GM23248 (cell line): ENCODE data around the gene ABCD2. TPM values are rescaled to one million over a fixed set of nuclear protein-coding genes. Genes with fewer than 3 reads are reported as not detected.

Experiments
- DNase-seq: peaks from one replicate; pipeline ENCODE4 v3.0.0-alpha.2; 2015
- H2AFZ ChIP-seq: fragments of 200-600 bp; sonication (generic); 2 replicates; pipeline ENCODE4 v1.6.1; 2016; ENCODE audit warnings: antibody characterized with exemption
- H3F3A ChIP-seq: fragments of 200-600 bp; sonication (generic); 2 replicates; pipeline ENCODE4 v1.6.1; 2016; ENCODE audit warnings: mild to moderate bottlenecking, antibody characterized with exemption, mixed run types; ENCODE audit not compliant: insufficient read depth
- H3K27ac ChIP-seq: fragments of 200-600 bp; sonication (generic); 2 replicates; pipeline ENCODE4 v1.5.1; 2016; ENCODE audit warnings: mild to moderate bottlenecking
- H3K27me3 ChIP-seq: fragments of 200-600 bp; sonication (generic); replicated peaks from 2 replicates; pipeline ENCODE4 v1.6.1; 2016; ENCODE audit warnings: mild to moderate bottlenecking; ENCODE audit not compliant: insufficient read depth
- H3K36me3 ChIP-seq: fragments of 200-600 bp; sonication (generic); 2 replicates; pipeline ENCODE4 v1.6.1; 2016; ENCODE audit warnings: low read depth, mild to moderate bottlenecking
- H3K4me1 ChIP-seq: fragments of 200-600 bp; sonication (generic); 2 replicates; pipeline ENCODE4 v1.6.1; 2016; ENCODE audit warnings: mild to moderate bottlenecking; ENCODE audit not compliant: insufficient read depth
- H3K4me2 ChIP-seq: fragments of 200-600 bp; sonication (generic); one replicate; pipeline ENCODE4 v1.6.1; 2016; ENCODE audit warnings: mild to moderate bottlenecking; ENCODE audit not compliant: unreplicated experiment
- H3K4me3 ChIP-seq: fragments of 200-600 bp; sonication (generic); 2 replicates; pipeline ENCODE4 v1.5.1; 2016; ENCODE audit warnings: mild to moderate bottlenecking
- H3K79me2 ChIP-seq: fragments of 200-600 bp; sonication (generic); 2 replicates; pipeline ENCODE4 v1.6.1; 2016; ENCODE audit warnings: mild to moderate bottlenecking; ENCODE audit not compliant: insufficient read depth
- H3K9ac ChIP-seq: fragments of 200-600 bp; sonication (generic); 2 replicates; pipeline ENCODE4 v1.6.1; 2016; ENCODE audit warnings: mild to moderate bottlenecking
- H3K9me2 ChIP-seq: fragments of 200-600 bp; sonication (generic); 2 replicates; pipeline ENCODE4 v1.6.1; 2016; ENCODE audit warnings: mixed run types, mild to moderate bottlenecking, moderate library complexity; ENCODE audit not compliant: insufficient read depth
- H3K9me3 ChIP-seq: fragments of 200-600 bp; sonication (generic); one replicate; pipeline ENCODE4 v1.6.1; 2017; ENCODE audit warnings: low read depth
- H4K20me1 ChIP-seq: fragments of 200-600 bp; sonication (generic); 2 replicates; pipeline ENCODE4 v1.6.0; 2016; ENCODE audit not compliant: insufficient read depth
- EZH2 ChIP-seq: fragments of 200-600 bp; sonication (generic); IDR thresholded peaks from 2 replicates; pipeline ENCODE4 v1.6.1; 2018; ENCODE audit warnings: antibody characterized with exemption, mild to moderate bottlenecking; ENCODE audit not compliant: insufficient read depth, poor library complexity, severe bottlenecking
- EZH2phosphoT487 ChIP-seq: fragments of 200-600 bp; sonication (generic); IDR thresholded peaks from 2 replicates; pipeline ENCODE4 v1.6.1; 2018; ENCODE audit warnings: antibody characterized with exemption, moderate library complexity, mild to moderate bottlenecking, low read depth; ENCODE audit not compliant: insufficient read depth
- WGBS, 2 experiments: methylation state at CpG; one replicate each; pipeline ENCODE4 v1.1.6; 2015 to 2017; ENCODE audit warnings: low lambda C conversion rate in 2 of 2, low coverage in 1 of 2; ENCODE audit errors: missing lambda C conversion rate in 2 of 2; 5-methylcytosine and 5-hydroxymethylcytosine counted together
- in situ Hi-C: fragments of 300-500 bp; cut with MboI; formaldehyde crosslinking; loops from 2 replicates; pipeline ENCODE4 v1.15.0; 2020
- polyA plus RNA-seq: library from polyadenylated mRNA; unstranded; fragments of >200 nt; fragmentation: Nextera tagmentation; extraction: Ambion mirVana; gene quantifications from 2 replicates; pipeline ENCODE4 v1.2.1, GENCODE V29; 2016
- total RNA-seq: library from RNA; depleted of rRNA; stranded (reverse); fragments of >200 nt; shearing (Covaris generic); gene quantifications from 2 replicates; pipeline ENCODE4 v1.2.3, GENCODE V29; 2014

ABCD2 gene
- total and polyA plus RNA-seq, 2 experiments from 2014 or later = 0.11 TPM; not detected in 1

GRCh38 chr12:39616666-39617065 lies 2.9 kb downstream of the ABCD2 start:
- Histone ChIP-seq H4K20me1 (no peaks in the 10 kb centered on the region), H3K9me2 (no peaks in the 10 kb centered on the region), H2AFZ (no peak overlapping the region), H3K79me2 (no peaks in the 10 kb centered on the region), H3K4me2 (no peak overlapping the region), H3F3A (peaks cover 19% of the 10 kb centered on the region), H3K9me3 (no peaks in the 10 kb centered on the region), H3K9ac (no peak overlapping the region), H3K36me3 (no peaks in the 10 kb centered on the region), H3K27ac (no peak overlapping the region), H3K4me1 (0 out of 2 replicates have a peak, but pooled peaks cover 4% of the 10 kb centered on the region), H3K4me3 (no peak overlapping the region), H3K27me3 (no peaks in the 10 kb centered on the region)
- DNase-seq = no peak
- no peak for TF ChIP-seq EZH2phosphoT487
- no peak for TF ChIP-seq EZH2
- in situ Hi-C loops = no loop called here
- WGBS, 2 experiments = 76 to 80% methylated on average over 4 of the region's 4 CpGs

GRCh38 chr12:39616251-39616650 lies 3.4 kb downstream of the ABCD2 start:
- Histone ChIP-seq H3K9ac (no peak overlapping the region), H3K9me2 (no peaks in the 10 kb centered on the region), H3K27ac (no peak overlapping the region), H4K20me1 (no peaks in the 10 kb centered on the region), H3K9me3 (no peaks in the 10 kb centered on the region), H2AFZ (no peak overlapping the region), H3K4me3 (no peak overlapping the region), H3K4me2 (no peak overlapping the region), H3K4me1 (0 out of 2 replicates have a peak, but pooled peaks cover 4% of the 10 kb centered on the region), H3K36me3 (no peaks in the 10 kb centered on the region), H3F3A (peaks cover 19% of the 10 kb centered on the region), H3K27me3 (no peaks in the 10 kb centered on the region), H3K79me2 (no peaks in the 10 kb centered on the region)
- TF ChIP-seq EZH2 = no peak
- TF ChIP-seq EZH2phosphoT487 = no peak
- WGBS, 2 experiments = 92 to 96% methylated on average over 1 of the region's 1 CpG
- in situ Hi-C loops = no loop called here
- DNase-seq = no peak

GRCh38 chr12:39613525-39613924 lies 6.1 kb downstream of the ABCD2 start:
- no peaks in the 10 kb centered on the region for H3K9me2 ChIP-seq
- H3K4me3 ChIP-seq = no peak overlapping the region
- H3K9me3 ChIP-seq = no peaks in the 10 kb centered on the region
- H3F3A ChIP-seq = no peaks in the 10 kb centered on the region; the same call in 1 of the 2 replicates
- no peak for TF ChIP-seq EZH2
- no peak for TF ChIP-seq EZH2phosphoT487
- no peak overlapping the region for H3K27ac ChIP-seq
- no peaks in the 10 kb centered on the region for H3K36me3 ChIP-seq
- H4K20me1 ChIP-seq = no peaks in the 10 kb centered on the region
- no peak overlapping the region for H3K9ac ChIP-seq
- no peaks in the 10 kb centered on the region for H3K4me1 ChIP-seq
- no peak overlapping the region for H2AFZ ChIP-seq
- no peaks in the 10 kb centered on the region for H3K79me2 ChIP-seq
- no peak for DNase-seq
- 89 to 98% methylated on average over 2 of the region's 2 CpGs for WGBS, 2 experiments
- H3K27me3 ChIP-seq = no peaks in the 10 kb centered on the region
- no peak overlapping the region for H3K4me2 ChIP-seq
- in situ Hi-C loops = no loop called here

GRCh38 chr12:39612250-39612649 lies 7.4 kb downstream of the ABCD2 start:
- WGBS, 2 experiments = 66 to 73% methylated on average over 2 of the region's 2 CpGs
- no peak overlapping the region for H3K9ac ChIP-seq
- no peaks in the 10 kb centered on the region for H3K4me1 ChIP-seq
- DNase-seq = no peak
- H3K4me3 ChIP-seq = no peak overlapping the region
- no peaks in the 10 kb centered on the region for H3K27me3 ChIP-seq
- in situ Hi-C loops = no loop called here
- TF ChIP-seq EZH2phosphoT487 (no peak), EZH2 (no peak)
- H3K36me3 ChIP-seq = no peaks in the 10 kb centered on the region
- H3K27ac ChIP-seq = no peak overlapping the region
- H3K4me2 ChIP-seq = no peak overlapping the region
- no peaks in the 10 kb centered on the region for H3K9me3 ChIP-seq
- H3K79me2 ChIP-seq = no peaks in the 10 kb centered on the region
- H3F3A ChIP-seq = no peaks in the 10 kb centered on the region
- no peaks in the 10 kb centered on the region for H4K20me1 ChIP-seq
- no peak overlapping the region for H2AFZ ChIP-seq
- no peaks in the 10 kb centered on the region for H3K9me2 ChIP-seq

GRCh38 chr12:39611818-39612217 lies 7.8 kb downstream of the ABCD2 start:
- Histone ChIP-seq H2AFZ (no peak overlapping the region), H3K79me2 (no peaks in the 10 kb centered on the region), H3K9me3 (no peaks in the 10 kb centered on the region), H3F3A (no peaks in the 10 kb centered on the region), H4K20me1 (no peaks in the 10 kb centered on the region), H3K36me3 (no peaks in the 10 kb centered on the region), H3K4me2 (no peak overlapping the region), H3K4me1 (no peaks in the 10 kb centered on the region), H3K9me2 (no peaks in the 10 kb centered on the region), H3K27ac (no peak overlapping the region), H3K9ac (no peak overlapping the region), H3K4me3 (no peak overlapping the region), H3K27me3 (no peaks in the 10 kb centered on the region)
- TF ChIP-seq EZH2phosphoT487 = no peak
- TF ChIP-seq EZH2 = no peak
- WGBS, 2 experiments = 25 to 30% methylated on average over 2 of the region's 2 CpGs
- DNase-seq = no peak
- in situ Hi-C loops = no loop called here
